Measurements from ENCODE around the gene CFAP157.

CFAP157 gene

GRCh38 chr9:127706836-127707241 lies at the start of gene CFAP157:
CFAP157 (plus strand) TSS chr9:127706988; CDS start chr9:127707032, 44 bp downstream.
- DNase-seq, result no peak

DNA sequence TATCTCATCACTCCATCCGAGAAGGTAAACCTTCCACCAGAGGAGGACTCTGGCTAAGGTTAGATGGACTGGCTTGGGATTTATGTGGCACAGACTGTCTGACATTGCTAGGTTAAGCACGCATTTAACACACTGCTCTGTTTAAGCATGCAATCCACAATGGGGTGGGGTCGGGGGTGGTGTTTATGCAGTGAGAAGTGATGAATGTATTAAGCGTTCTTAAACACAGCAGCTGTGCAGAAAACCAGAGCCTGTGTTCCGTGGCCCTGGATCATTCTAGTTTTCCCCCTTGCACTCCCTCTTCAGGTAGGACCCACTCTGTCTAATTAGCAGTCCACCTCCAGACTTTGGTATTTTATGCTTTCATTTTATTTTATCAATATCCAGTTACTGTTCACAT lies 48.4 kb upstream of the CFAP157 start:
- DNase-seq, result no peak

DNA sequence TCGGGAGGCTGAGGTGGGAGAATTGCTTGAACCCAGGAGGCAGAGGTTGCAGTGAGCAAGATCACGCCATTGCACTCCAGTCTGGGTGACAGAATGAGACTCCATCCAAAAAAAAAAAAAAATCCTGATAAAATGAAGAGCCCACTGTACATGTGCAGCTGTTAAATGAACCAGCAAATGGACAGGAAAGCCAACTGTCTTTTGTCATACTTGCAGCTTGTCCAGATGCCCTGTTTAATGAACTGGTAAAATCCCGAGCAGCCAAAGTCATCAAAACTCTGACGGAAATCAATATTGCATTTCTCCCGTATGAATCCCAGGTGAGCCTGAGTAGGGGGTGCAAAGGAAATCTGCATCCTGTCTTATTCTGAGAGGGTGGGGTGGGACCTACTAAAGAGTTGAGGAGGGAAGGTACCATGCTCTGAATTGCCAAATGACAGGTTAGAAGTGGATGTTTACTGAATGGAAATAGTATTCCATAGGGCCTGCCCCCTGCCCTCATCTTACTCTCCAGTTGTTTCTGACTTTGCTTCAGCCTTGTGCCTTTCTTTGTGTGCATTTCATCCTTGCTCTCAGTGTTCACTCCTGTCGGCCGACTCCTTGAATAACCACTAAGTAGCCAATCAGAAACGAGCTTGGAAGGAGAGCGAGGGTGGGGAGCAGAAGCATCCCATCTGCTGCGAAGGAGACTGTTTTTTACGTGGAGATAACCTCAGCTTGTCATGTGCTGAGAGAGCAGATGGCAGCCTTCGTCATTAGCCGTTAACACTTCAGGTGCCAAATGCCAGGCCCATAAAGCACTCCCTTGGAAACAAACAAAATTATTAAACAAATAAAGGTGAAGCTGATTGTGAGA lies 45.7 kb upstream of the CFAP157 start:
- DNase-seq, result no peak

DNA sequence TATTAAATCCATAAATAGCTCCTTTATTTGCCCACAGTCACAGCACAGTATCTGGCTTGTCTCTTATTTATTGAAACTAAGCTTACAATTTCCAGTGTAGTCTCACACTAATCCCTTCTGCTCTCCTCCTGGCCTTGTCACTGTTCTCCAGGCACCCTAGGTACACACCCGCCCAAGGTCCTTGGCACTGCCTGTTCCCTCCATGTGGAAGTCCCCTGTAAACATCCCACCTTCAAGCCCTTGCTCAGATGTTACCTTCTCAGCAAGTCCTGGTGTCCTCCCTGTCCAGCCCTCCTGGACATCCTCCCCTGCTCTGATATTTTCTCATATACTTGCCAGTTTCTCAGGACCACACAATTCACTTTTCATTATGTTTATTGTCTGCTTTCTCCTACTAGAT lies 44.2 kb upstream of the CFAP157 start:
- no peak for DNase-seq

- DNase-seq, result no peak
Measured at GRCh38 chr9:127664324-127664677, 42.5 kb upstream of the CFAP157 start.

- no peak for DNase-seq
Measured at GRCh38 chr9:127664678-127665507, 41.9 kb upstream of the CFAP157 start.

GRCh38 chr9:127667127-127667844 lies 39.5 kb upstream of the CFAP157 start:
- no peak for DNase-seq

DNA sequence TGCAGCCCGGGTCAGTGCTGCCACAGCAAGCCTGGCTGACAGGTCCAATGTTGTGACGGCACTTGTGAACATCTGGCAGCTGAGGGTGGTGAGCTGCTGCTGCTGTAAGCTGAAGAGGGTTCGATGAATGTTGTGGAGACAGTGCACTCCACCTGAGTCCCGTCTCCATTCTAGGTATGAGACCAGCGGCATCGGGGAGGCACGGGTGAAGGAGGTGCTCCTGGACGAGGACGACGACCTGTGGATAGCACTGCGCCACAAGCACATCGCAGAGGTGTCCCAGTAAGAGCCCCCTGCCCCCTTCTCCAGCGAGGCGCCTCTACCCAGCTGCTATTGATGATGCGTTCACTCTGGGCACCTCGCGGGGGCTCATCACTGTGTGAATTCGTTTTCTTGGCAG lies 38.9 kb upstream of the CFAP157 start:
- DNase-seq, result no peak

- DNase-seq, result no peak
Measured at GRCh38 chr9:127673234-127673633, 33.6 kb upstream of the CFAP157 start.

DNA sequence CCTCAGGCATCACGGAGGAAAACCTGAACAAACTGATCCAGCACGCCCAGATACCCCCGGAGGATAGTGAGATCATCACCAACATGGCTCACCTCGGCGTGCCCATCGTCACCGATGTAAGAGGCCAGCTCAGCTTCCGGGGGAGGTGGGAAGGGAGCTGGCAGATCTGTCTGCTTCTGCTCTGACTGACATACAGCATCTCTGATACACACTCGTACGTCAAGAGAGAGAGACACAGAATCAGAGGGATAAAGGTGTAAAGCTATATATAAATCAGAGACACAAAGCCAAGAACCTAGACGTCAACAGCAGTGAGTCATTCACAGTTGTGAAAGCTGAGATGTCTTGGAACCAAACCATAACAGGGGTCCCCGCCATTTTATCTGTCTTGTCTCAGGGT lies 30.1 kb upstream of the CFAP157 start:
- no peak for DNase-seq

DNA sequence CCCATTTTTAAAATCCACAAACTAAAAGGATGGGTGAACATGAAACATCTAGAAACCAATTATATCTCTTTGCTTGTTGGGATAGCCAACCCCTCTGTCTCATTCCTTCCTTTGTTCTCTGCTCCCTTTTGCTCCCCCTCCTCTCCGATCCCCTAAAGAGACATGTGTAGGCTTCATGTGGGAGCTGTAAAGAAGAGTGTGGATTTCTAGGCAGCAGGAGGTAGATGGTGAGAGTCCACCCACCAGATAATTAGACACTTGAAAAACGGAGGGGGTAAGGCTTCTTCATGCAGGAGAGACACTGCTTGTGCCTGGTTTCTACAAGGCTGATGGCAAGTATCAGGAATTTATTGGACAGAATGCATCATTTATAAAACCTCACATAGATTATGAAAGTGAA lies 27.3 kb upstream of the CFAP157 start:
- no peak for DNase-seq

DNA sequence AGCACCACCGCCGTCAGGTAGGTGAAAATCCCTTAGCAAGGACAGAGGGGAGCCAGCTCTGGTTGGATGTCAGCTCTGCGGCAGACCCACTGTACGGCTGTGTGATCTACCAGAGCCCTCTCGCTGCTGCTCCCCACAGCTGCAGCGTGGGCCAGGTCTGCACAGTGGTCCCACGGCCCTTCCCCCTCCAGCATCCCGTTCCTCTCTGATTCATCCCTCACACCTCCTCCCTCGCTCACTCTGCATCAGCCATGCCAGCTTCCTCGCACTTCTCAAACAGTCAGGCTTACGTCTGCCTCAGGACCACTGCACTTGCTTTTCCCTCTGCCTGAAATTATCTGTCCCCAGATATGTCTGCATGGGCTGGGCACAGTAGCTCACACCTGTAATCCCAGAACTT lies 26.6 kb upstream of the CFAP157 start:
- no peak for DNase-seq

- DNase-seq, result no peak
Measured at GRCh38 chr9:127680846-127681245, 25.9 kb upstream of the CFAP157 start.

DNA sequence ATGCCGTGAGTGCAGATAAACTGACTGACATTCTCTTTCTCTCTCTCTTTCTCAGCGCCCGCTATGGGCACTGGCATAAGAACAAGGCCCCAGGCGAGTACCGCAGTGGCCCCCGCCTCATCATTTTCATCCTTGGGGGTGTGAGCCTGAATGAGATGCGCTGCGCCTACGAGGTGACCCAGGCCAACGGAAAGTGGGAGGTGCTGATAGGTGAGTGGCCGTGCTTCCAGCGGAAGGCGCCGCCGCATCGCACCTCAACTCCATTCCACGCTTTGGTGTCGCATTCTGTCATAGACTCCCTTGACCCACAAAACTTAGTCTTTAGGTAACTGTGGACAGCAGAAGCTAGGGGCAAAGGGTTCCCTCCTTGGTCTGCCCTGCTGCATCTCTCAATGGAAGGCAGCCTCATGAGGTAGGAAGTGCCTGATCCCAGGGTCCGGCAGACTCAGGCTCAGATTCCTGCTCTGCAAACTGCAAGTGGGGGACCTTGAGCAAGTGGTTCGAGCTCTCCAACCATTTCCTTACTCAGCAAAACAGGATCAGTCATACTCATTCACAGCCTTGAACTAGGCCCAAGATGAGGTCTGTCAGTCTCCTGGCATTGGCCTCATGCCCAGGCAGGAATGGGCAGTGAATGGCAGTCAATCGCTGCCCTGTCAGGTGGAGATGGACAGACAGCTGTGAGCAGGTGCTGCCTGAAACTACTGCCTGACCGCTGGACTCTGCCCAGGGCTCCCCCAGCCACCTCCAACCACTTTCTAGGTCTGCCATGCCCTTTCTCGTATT lies 24.2 kb upstream of the CFAP157 start:
- DNase-seq, result no peak

GRCh38 chr9:127683723-127684122 lies 23.1 kb upstream of the CFAP157 start:
- no peak for DNase-seq

DNA sequence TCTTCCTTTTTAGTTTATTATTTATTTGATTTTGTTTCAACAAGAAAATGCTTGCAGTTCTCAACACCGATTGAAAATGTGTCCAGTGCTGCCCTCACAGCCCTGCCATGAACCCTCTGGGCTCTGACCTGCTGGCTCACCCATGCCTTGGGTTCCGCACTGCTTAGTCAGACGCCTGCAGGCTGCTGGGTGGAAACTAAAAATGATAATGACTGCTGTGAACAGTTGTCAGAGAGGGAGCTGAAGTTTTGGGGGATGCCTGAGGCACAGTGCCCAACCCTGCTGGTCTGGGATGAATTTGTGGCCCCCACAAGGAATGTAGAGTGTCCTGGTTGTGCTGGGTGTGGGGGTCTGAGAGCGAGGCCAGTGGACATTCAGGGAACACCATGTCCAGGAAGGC lies 22.2 kb upstream of the CFAP157 start:
- no peak for DNase-seq

- DNase-seq, result no peak
Measured at GRCh38 chr9:127686461-127687393, 20.1 kb upstream of the CFAP157 start.

- no peak for DNase-seq
Measured at GRCh38 chr9:127689329-127690000, 17.3 kb upstream of the CFAP157 start.

DNA sequence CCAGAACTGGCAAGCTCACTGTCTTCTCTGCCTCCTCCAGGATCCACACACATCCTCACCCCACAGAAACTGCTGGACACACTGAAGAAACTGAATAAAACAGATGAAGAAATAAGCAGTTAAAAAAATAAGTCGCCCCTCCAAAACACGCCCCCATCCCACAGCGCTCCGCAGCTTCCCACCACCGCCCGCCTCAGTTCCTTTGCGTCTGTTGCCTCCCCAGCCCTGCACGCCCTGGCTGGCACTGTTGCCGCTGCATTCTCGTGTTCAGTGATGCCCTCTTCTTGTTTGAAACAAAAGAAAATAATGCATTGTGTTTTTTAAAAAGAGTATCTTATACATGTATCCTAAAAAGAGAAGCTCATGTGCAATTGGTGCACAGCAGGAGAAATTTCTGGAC lies 16.1 kb upstream of the CFAP157 start:
- DNase-seq, result no peak

GRCh38 chr9:127692071-127692470 lies 14.7 kb upstream of the CFAP157 start:
- DNase-seq, result no peak

- no peak for DNase-seq
Measured at GRCh38 chr9:127693143-127693542, 13.6 kb upstream of the CFAP157 start.
